Amniotic stem cell (primary cell): ENCODE results near the gene CD9.

Experiments
- DNase-seq: peaks from one replicate; lab custom pipeline; 2025; lab: John Stamatoyannopoulos, UW

CD9 gene

GRCh38 chr12:6275928-6276887 is 76.0 kb downstream of the CD9 start:
- DNase-seq = no peak

- DNase-seq = no peak
Measured at GRCh38 chr12:6276956-6277620, 76.9 kb downstream of the CD9 start.

GRCh38 chr12:6277982-6278438 is 77.8 kb downstream of the CD9 start:
- no peak for DNase-seq

- DNase-seq = peak; percentile 74
Measured at GRCh38 chr12:6278439-6279255, 78.4 kb downstream of the CD9 start.

GRCh38 chr12:6279256-6279628 is 79.0 kb downstream of the CD9 start:
- no peak for DNase-seq

GRCh38 chr12:6279631-6280030 is 79.4 kb downstream of the CD9 start:
- no peak for DNase-seq

- peak; percentile 80 for DNase-seq
Measured at GRCh38 chr12:6280053-6280469, 79.9 kb downstream of the CD9 start.

GRCh38 chr12:6280672-6281071 is 80.5 kb downstream of the CD9 start:
- no peak for DNase-seq

- no peak for DNase-seq
Measured at GRCh38 chr12:6281081-6281809, 81.0 kb downstream of the CD9 start.

GRCh38 chr12:6282453-6282840 is 82.2 kb downstream of the CD9 start:
- no peak for DNase-seq

- no peak for DNase-seq
Measured at GRCh38 chr12:6284273-6284672, 84.1 kb downstream of the CD9 start.

GRCh38 chr12:6285063-6285477 is 84.9 kb downstream of the CD9 start:
- DNase-seq = no peak

GRCh38 chr12:6285532-6286306 is 85.5 kb downstream of the CD9 start:
- no peak for DNase-seq
